A549 (cell line): ENCODE results near the gene OR6S1. TPM values are rescaled to one million over a fixed set of nuclear protein-coding genes. Genes with fewer than 3 reads are reported as not detected.
A peak's percentile ranks its signal among the peaks of the same experiment; 100 is the strongest.

Experiments used
- ATAC-seq, 2 experiments: fragments of 200-7000 bp in 1 of 2; fragments of >200 bp in 1 of 2; cut with Nextera tagmentation in 1 of 2; cut with Tn5 transposase in 1 of 2; 3 replicates each; pipeline versions ENCODE4 v1.8.0 to v1.9.1; 2018 to 2020; ENCODE audit warnings: mild to moderate bottlenecking in 1 of 2, moderate library complexity in 1 of 2
- CTCF ChIA-PET: fragments of 300-600 bp; sonication (Branson Sonifier 250); formaldehyde crosslinking; extraction: SDS; loops from one replicate; lab custom pipeline; 2021; ENCODE audit warnings: antibody characterized with exemption, inconsistent platforms; lab: Yijun Ruan, JAX
- POLR2A ChIA-PET: fragments of 350-600 bp; formaldehyde crosslinking; extraction: SDS; loops from one replicate; lab custom pipeline; 2021; ENCODE audit warnings: antibody characterized with exemption, inconsistent platforms; lab: Yijun Ruan, JAX
- DNase-seq, 2 experiments: peaks; one replicate each; pipeline versions ENCODE4 v3.0.0 to v3.0.0-alpha.2; 2011 to 2016; ENCODE audit warnings: low read depth in 1 of 2, low spot score in 1 of 2
- FAIRE-seq: peaks from 2 replicates; lab custom pipeline; 2011; peaks lifted over from hg19 to GRCh38; lab: Jason Lieb, UNC
- H3K27ac ChIP-seq, 2 experiments: fragments of >200 bp; sonication (Bioruptor Twin); formaldehyde crosslinking; 3 replicates each; pipeline ENCODE4 v1.5.1; 2016 to 2017
- H3K4me1 ChIP-seq: fragments of >200 bp; sonication (Bioruptor Twin); formaldehyde crosslinking; 3 replicates; pipeline ENCODE4 v1.6.1; 2016
- H3K4me2 ChIP-seq: fragments of >200 bp; sonication (Bioruptor Twin); formaldehyde crosslinking; 3 replicates; pipeline ENCODE4 v1.6.1; 2016
- H3K4me3 ChIP-seq: fragments of >200 bp; sonication (Bioruptor Twin); formaldehyde crosslinking; 3 replicates; pipeline ENCODE4 v1.5.1; 2016
- H3K9me3 ChIP-seq: fragments of >200 bp; sonication (Bioruptor Twin); formaldehyde crosslinking; 3 replicates; pipeline ENCODE4 v1.6.1; 2016
- CBX2 ChIP-seq: fragments of 200-600 bp; sonication (generic); IDR thresholded peaks from 2 replicates; pipeline ENCODE4 v1.6.1; 2016; ENCODE audit warnings: low read depth, mild to moderate bottlenecking, borderline replicate concordance
- CEBPB ChIP-seq, 2 experiments: fragments of >200 bp in 1 of 2; sonication (Bioruptor Twin) in 1 of 2; formaldehyde crosslinking in 1 of 2; IDR thresholded peaks; 2 replicates each; pipeline ENCODE4 v1.6.1; 2012 to 2016
- CHD2 ChIP-seq: fragments of 150-350 bp; IDR thresholded peaks from 2 replicates; pipeline ENCODE4 v1.6.1; 2014; ENCODE audit warnings: low read length; ENCODE audit not compliant: partially characterized antibody
- FOSB ChIP-seq: fragments of 250-450 bp; sonication (Bioruptor Pico); IDR thresholded peaks from 2 replicates; pipeline ENCODE4 v1.5.0; 2020; ENCODE audit warnings: mild to moderate bottlenecking, moderate library complexity
- FOSL2 ChIP-seq, 2 experiments: fragments of 450-650 bp in 1 of 2; fragments of >200 bp in 1 of 2; sonication (Bioruptor Twin) in 1 of 2; formaldehyde crosslinking; IDR thresholded peaks; 2 replicates each; pipeline versions ENCODE4 v1.5.0 to v1.6.1; 2016 to 2020; ENCODE audit warnings: mild to moderate bottlenecking in 1 of 2, moderate library complexity in 1 of 2
- GATA3 ChIP-seq: IDR thresholded peaks from 2 replicates; pipeline ENCODE4 v1.6.1; 2012; ENCODE audit warnings: borderline replicate concordance
- HDAC2 ChIP-seq: fragments of 200-600 bp; sonication (generic); IDR thresholded peaks from 2 replicates; pipeline ENCODE4 v1.6.1; 2016
- HOXB5 ChIP-seq: fragments of 250-450 bp; sonication (Bioruptor Pico); IDR thresholded peaks from 2 replicates; pipeline ENCODE4 v1.5.0; 2020; ENCODE audit warnings: mild to moderate bottlenecking, moderate library complexity
- JUN ChIP-seq, 2 experiments: fragments of >200 bp; sonication (Bioruptor Twin); formaldehyde crosslinking; IDR thresholded peaks; 2 replicates in 1 of 2; 3 replicates in 1 of 2; pipeline ENCODE4 v1.6.1; 2016 to 2017
- MAZ ChIP-seq: fragments of 150-350 bp; IDR thresholded peaks from 2 replicates; pipeline ENCODE4 v1.6.1; 2014; ENCODE audit warnings: antibody characterized with exemption, low read depth, low read length, borderline replicate concordance
- NR3C1 ChIP-seq: fragments of >200 bp; sonication (Bioruptor Twin); formaldehyde crosslinking; IDR thresholded peaks from 3 replicates; pipeline ENCODE4 v1.6.1; 2017
- PHF8 ChIP-seq: fragments of 200-600 bp; sonication (generic); IDR thresholded peaks from 2 replicates; pipeline ENCODE4 v1.6.1; 2016; ENCODE audit warnings: low read depth, mild to moderate bottlenecking, antibody characterized with exemption, moderate library complexity, borderline replicate concordance
- RAD21 ChIP-seq, 2 experiments: fragments of >200 bp in 1 of 2; sonication (Bioruptor Twin) in 1 of 2; formaldehyde crosslinking in 1 of 2; IDR thresholded peaks in 1 of 2; conservative IDR thresholded peaks in 1 of 2; 2 replicates in 1 of 2; 3 replicates in 1 of 2; pipeline ENCODE4 v1.6.1; 2012 to 2018; ENCODE audit warnings: inconsistent platforms in 1 of 2
- RARB ChIP-seq: fragments of 250-450 bp; sonication (Bioruptor Pico); IDR thresholded peaks from 2 replicates; pipeline ENCODE4 v1.8.0; 2021; ENCODE audit warnings: mild to moderate bottlenecking, moderate library complexity
- RCOR1 ChIP-seq: fragments of 150-350 bp; IDR thresholded peaks from 2 replicates; pipeline ENCODE4 v1.6.1; 2014; ENCODE audit warnings: antibody characterized with exemption, low read length, low read depth
- RFX5 ChIP-seq: fragments of 450-650 bp; IDR thresholded peaks from 2 replicates; pipeline ENCODE4 v1.7.1; 2014; ENCODE audit warnings: antibody characterized with exemption, mild to moderate bottlenecking, moderate library complexity
- RNF2 ChIP-seq: fragments of 200-600 bp; sonication (generic); IDR thresholded peaks from 2 replicates; pipeline ENCODE4 v1.6.1; 2016; ENCODE audit warnings: low read depth, mild to moderate bottlenecking, antibody characterized with exemption, moderate library complexity, borderline replicate concordance
- SMC3 ChIP-seq: fragments of >200 bp; sonication (Bioruptor Twin); formaldehyde crosslinking; IDR thresholded peaks from 3 replicates; pipeline ENCODE4 v1.6.1; 2018; ENCODE audit warnings: inconsistent platforms
- SREBF2 ChIP-seq: fragments of 450-650 bp; IDR thresholded peaks from 2 replicates; pipeline ENCODE4 v1.6.1; 2014; ENCODE audit warnings: mild to moderate bottlenecking, moderate library complexity
- TFCP2L1 ChIP-seq: fragments of 250-450 bp; sonication (Bioruptor Pico); IDR thresholded peaks from 2 replicates; pipeline ENCODE4 v1.5.0; 2021; ENCODE audit warnings: mild to moderate bottlenecking
- ZC3H11A ChIP-seq: fragments of 450-650 bp; IDR thresholded peaks from 2 replicates; pipeline ENCODE4 v1.6.1; 2014; ENCODE audit warnings: antibody characterized with exemption, mild to moderate bottlenecking
- ZFP36 ChIP-seq: fragments of 450-650 bp; IDR thresholded peaks from 2 replicates; pipeline ENCODE4 v1.6.1; 2014; ENCODE audit warnings: borderline replicate concordance; ENCODE audit not compliant: partially characterized antibody
- WGBS: methylation state at CpG from one replicate; pipeline ENCODE4 v1.1.6; 2017; ENCODE audit errors: missing lambda C conversion rate; 5-methylcytosine and 5-hydroxymethylcytosine counted together
- polyA plus RNA-seq, 4 experiments: library from polyadenylated mRNA; depleted of rRNA in 3 of 4; stranded (reverse); fragments of >200 nt; fragmentation: RNase III in 1 of 4; extraction: RNeasy Plus Mini Kit Qiagen cat#74134 plus additional on column Dnase treatment in 1 of 4; gene quantifications; 2 replicates in 3 of 4; 3 replicates in 1 of 4; pipeline ENCODE4 v1.2.3, GENCODE V29; 2011 to 2017
- TF ChIP-seq, protein P1 (sequence below): fragments of >200 bp; sonication (Bioruptor Twin); formaldehyde crosslinking; IDR thresholded peaks from 2 replicates; pipeline ENCODE4 v1.6.1; 2016
- TF ChIP-seq, protein P2 (sequence below): fragments of >200 bp; sonication (Bioruptor Twin); formaldehyde crosslinking; IDR thresholded peaks from 3 replicates; pipeline ENCODE4 v1.5.1; 2016
- TF ChIP-seq, protein P3 (sequence below): fragments of 150-350 bp; IDR thresholded peaks from 2 replicates; pipeline ENCODE4 v1.6.1; 2014; ENCODE audit warnings: low read depth, mild to moderate bottlenecking, low read length
- TF ChIP-seq, protein P4 (sequence below): fragments of 250-450 bp; sonication (Bioruptor Pico); IDR thresholded peaks from 2 replicates; pipeline ENCODE4 v1.5.0; 2021; ENCODE audit warnings: mild to moderate bottlenecking, moderate library complexity, borderline replicate concordance
- TF ChIP-seq, protein P5 (sequence below): fragments of >200 bp; sonication (Bioruptor Twin); formaldehyde crosslinking; IDR thresholded peaks from 3 replicates; pipeline ENCODE4 v1.6.1; 2016

The OR6S1 gene
- polyA plus RNA-seq, 2 of the 4 experiments (the other 2 are of a cell fraction): not detected

DNA sequence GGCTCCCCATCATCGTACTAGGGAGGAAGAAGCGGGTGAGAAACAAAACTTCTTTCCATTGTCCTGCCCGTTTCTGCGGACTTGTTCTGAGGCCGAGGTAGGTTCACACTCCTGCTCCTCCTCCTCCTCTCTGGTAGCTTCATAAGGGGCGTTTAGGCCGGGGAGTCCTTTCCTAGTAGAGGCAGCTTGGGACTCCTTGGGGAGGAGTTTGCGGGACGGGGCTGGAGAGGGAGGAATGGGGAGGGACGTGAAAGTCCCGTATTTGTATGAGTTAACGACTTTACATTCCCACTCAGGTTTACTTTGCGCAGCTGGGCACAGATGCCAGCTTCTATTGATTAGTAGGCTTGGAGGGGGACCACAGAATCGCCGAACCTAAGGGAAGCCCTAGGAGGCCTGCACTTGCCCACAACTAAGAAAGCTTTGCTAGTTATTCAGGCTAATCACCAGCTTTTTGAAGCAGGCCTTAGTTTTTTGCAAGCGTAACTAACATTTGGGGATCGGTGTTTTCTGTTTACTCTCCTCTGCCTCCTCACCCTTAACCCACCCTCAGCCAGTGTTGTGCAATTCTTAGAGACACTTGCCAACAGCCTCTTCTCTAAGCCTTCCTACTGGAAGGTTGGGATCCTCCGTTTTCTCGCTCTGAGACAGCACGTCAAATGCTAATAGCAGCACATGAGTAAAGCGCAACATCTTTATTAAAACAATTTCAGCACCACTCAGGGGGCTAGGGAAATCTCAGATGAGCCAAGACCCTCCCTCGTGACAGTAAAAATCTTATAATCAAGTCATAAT is 43.4 kb upstream of the OR6S1 start:
- H3K9me3 ChIP-seq: no peaks in the 10 kb centered on the region
- H3K4me1 ChIP-seq: peaks cover 45% of the 10 kb centered on the region
- ATAC-seq (peak; percentile 9 to 33; a peak in 4 of 6 replicates), FAIRE-seq (no peak), DNase-seq (peak; percentile 34 to 83)
- ChIA-PET CTCF (interaction anchor here (0.7 to 13.8 kb wide), 14 partner anchors 10 to 384 kb away, joined by 3 to 191 read pairs (median 4); no protein-coding TSS in a partner anchor), POLR2A (interaction anchor here (0.6 to 5.1 kb wide), 5 partner anchors 26 to 342 kb away, joined by 3 to 46 read pairs (median 8); partner anchors contain the start of genes PARP2, PIP4P1 and PNP)
- peak overlapping the region; percentile 81 for H3K4me2 ChIP-seq
- TF ChIP-seq SREBF2 (no peak), CEBPB (IDR thresholded peaks at IDR 0.05) (peak; percentile 90 to 92), PHF8 (0 out of 2 replicates have a peak, but pooled peaks have one; percentile 28)
- TF ChIP-seq, protein P1, sequence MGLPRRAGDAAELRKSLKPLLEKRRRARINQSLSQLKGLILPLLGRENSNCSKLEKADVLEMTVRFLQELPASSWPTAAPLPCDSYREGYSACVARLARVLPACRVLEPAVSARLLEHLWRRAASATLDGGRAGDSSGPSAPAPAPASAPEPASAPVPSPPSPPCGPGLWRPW: 0 out of 2 replicates have a peak, but pooled peaks have one; percentile 20
- peak overlapping the region; percentile 58 for H3K4me3 ChIP-seq
- peak overlapping the region; percentile 95 for H3K27ac ChIP-seq
- WGBS: 2% methylated on average over 22 of the region's 22 CpGs

DNA sequence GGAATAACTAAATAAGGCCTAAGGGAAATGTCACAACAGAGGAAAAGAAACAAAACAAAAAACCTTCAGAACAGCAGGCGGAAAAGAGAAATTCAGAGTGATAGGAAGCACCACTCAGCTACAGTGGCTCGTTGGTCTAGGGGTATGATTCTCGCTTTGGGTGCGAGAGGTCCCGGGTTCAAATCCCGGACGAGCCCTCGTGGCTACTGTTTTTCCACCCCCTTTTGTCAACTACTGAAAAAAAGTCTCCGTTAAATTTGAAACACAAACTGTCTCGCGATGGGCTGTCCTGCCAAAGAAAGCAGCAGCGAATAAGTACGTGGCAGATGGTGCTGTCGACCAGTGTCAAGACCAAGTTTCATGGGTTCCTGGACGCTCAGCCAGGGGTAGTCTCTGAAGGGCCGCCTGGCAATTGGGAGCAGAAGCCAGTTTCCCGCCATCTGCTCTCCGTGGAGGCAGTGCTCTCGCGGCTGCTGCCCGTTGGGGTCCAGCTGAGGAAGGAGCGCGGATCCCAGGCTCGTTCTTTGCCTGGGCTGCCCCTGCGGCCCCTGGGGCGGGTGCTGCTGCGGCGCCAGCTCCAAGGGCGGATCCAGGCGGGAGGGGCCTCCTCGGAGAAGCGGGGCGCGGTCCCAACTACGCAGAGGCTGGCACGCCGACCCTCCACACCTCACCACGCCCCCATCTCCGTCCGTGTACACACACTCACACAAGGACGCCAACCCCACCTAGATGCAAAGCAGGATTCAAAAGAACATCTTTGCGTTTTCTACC is 42.6 kb upstream of the OR6S1 start, which contains the start of gene RNASE4:
Gene RNASE4, plus strand, starts transcription at position 670 of the 771 bp plus-strand sequence. CDS start 14,812 bp downstream, outside the sequence.
- WGBS: under 1% methylated on average over 31 of the region's 42 CpGs
- ChIA-PET POLR2A (interaction anchor here (0.6 to 5.1 kb wide), 10 partner anchors 15 to 341 kb away, joined by 3 to 46 read pairs (median 7); partner anchors contain the start of genes PARP2, PIP4P1 and PNP), CTCF (interaction anchor here (0.9 to 13.8 kb wide), 12 partner anchors 10 to 384 kb away, joined by 3 to 191 read pairs (median 4); no protein-coding TSS in a partner anchor)
- Histone ChIP-seq H3K4me2 (peak within 1 kb of the TSS; percentile 81), H3K4me1 (peaks cover 48% of the 10 kb centered on the region), H3K4me3 (peak within 1 kb of the TSS; percentile 58), H3K9me3 (no peaks in the 10 kb centered on the region), H3K27ac (peak within 1 kb of the TSS; percentile 95)
- no peak for FAIRE-seq
- peak; percentile 41 to 62 for ATAC-seq
- DNase-seq: peak; percentile 71 to 92
- TF ChIP-seq JUN (IDR thresholded peaks at IDR 0.05): peak in 1 of 2 experiments; percentile 27; a peak in 1 of 5 replicates
- no peak for TF ChIP-seq CBX2
- no peak for TF ChIP-seq ZC3H11A
- TF ChIP-seq, protein P2, sequence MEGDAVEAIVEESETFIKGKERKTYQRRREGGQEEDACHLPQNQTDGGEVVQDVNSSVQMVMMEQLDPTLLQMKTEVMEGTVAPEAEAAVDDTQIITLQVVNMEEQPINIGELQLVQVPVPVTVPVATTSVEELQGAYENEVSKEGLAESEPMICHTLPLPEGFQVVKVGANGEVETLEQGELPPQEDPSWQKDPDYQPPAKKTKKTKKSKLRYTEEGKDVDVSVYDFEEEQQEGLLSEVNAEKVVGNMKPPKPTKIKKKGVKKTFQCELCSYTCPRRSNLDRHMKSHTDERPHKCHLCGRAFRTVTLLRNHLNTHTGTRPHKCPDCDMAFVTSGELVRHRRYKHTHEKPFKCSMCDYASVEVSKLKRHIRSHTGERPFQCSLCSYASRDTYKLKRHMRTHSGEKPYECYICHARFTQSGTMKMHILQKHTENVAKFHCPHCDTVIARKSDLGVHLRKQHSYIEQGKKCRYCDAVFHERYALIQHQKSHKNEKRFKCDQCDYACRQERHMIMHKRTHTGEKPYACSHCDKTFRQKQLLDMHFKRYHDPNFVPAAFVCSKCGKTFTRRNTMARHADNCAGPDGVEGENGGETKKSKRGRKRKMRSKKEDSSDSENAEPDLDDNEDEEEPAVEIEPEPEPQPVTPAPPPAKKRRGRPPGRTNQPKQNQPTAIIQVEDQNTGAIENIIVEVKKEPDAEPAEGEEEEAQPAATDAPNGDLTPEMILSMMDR: no peak
- no peak for TF ChIP-seq SMC3
- TF ChIP-seq CHD2: peak; percentile 86
- peak; percentile 91 for TF ChIP-seq SREBF2
- no peak for TF ChIP-seq MAZ
- no peak for TF ChIP-seq RNF2
- no peak for TF ChIP-seq RARB
- TF ChIP-seq FOSB (CRISPR knock-in tag): no peak
- TF ChIP-seq FOSL2 (IDR thresholded peaks at IDR 0.05): no peak
- TF ChIP-seq FOSL2 (CRISPR knock-in tag; IDR thresholded peaks at IDR 0.05): no peak
- TF ChIP-seq RCOR1: no peak
- TF ChIP-seq TFCP2L1: no peak
- TF ChIP-seq PHF8: peak; percentile 6; the same call in 1 of the 2 replicates
- TF ChIP-seq NR3C1: no peak
- TF ChIP-seq HOXB5: no peak
- no peak for TF ChIP-seq ZFP36
- TF ChIP-seq, protein P3, sequence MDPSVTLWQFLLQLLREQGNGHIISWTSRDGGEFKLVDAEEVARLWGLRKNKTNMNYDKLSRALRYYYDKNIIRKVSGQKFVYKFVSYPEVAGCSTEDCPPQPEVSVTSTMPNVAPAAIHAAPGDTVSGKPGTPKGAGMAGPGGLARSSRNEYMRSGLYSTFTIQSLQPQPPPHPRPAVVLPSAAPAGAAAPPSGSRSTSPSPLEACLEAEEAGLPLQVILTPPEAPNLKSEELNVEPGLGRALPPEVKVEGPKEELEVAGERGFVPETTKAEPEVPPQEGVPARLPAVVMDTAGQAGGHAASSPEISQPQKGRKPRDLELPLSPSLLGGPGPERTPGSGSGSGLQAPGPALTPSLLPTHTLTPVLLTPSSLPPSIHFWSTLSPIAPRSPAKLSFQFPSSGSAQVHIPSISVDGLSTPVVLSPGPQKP: no peak
- TF ChIP-seq RFX5: no peak
- TF ChIP-seq GATA3: peak; percentile 14; the same call in 1 of the 2 replicates
- TF ChIP-seq, protein P4, sequence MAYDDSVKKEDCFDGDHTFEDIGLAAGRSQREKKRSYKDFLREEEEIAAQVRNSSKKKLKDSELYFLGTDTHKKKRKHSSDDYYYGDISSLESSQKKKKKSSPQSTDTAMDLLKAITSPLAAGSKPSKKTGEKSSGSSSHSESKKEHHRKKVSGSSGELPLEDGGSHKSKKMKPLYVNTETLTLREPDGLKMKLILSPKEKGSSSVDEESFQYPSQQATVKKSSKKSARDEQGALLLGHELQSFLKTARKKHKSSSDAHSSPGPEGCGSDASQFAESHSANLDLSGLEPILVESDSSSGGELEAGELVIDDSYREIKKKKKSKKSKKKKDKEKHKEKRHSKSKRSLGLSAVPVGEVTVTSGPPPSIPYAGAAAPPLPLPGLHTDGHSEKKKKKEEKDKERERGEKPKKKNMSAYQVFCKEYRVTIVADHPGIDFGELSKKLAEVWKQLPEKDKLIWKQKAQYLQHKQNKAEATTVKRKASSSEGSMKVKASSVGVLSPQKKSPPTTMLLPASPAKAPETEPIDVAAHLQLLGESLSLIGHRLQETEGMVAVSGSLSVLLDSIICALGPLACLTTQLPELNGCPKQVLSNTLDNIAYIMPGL: peak; percentile 19; the same call in 1 of the 2 replicates
- no peak; a peak in 1 of 5 replicates for TF ChIP-seq RAD21 (conservative IDR thresholded peaks at IDR 0.05 in 1 of 2, IDR thresholded peaks at IDR 0.05 in 1 of 2)
- TF ChIP-seq, protein P5, sequence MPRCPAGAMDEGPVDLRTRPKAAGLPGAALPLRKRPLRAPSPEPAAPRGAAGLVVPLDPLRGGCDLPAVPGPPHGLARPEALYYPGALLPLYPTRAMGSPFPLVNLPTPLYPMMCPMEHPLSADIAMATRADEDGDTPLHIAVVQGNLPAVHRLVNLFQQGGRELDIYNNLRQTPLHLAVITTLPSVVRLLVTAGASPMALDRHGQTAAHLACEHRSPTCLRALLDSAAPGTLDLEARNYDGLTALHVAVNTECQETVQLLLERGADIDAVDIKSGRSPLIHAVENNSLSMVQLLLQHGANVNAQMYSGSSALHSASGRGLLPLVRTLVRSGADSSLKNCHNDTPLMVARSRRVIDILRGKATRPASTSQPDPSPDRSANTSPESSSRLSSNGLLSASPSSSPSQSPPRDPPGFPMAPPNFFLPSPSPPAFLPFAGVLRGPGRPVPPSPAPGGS: no peak
- no peak for TF ChIP-seq HDAC2
